Colonic mucosa (tissue), 4 donors: ENCODE data around the gene PTPN13. TPM values are rescaled to one million over a fixed set of nuclear protein-coding genes. Genes with fewer than 3 reads are reported as not detected.

Source experiments
- DNase-seq: peaks from one replicate; pipeline ENCODE4 v3.0.0-alpha.2; 2020
- H3K27ac ChIP-seq: fragments of 200-600 bp; one replicate; pipeline ENCODE4 v1.8.0; 2021
- H3K27me3 ChIP-seq: fragments of 200-600 bp; one replicate; pipeline ENCODE4 v1.8.0; 2021
- H3K36me3 ChIP-seq: fragments of 200-600 bp; one replicate; pipeline ENCODE4 v1.8.0; 2021
- H3K4me1 ChIP-seq: fragments of 200-600 bp; one replicate; pipeline ENCODE4 v1.8.0; 2021; ENCODE audit warnings: mild to moderate bottlenecking
- H3K4me3 ChIP-seq: fragments of 200-600 bp; one replicate; pipeline ENCODE4 v1.8.0; 2021
- H3K9ac ChIP-seq, 2 donors: one replicate each; pipeline ENCODE4 v1.7.0; 2013; ENCODE audit warnings: control low read depth in 2 of 2, low read depth in 2 of 2, low read length in 2 of 2
- H3K9me3 ChIP-seq: fragments of 200-600 bp; one replicate; pipeline ENCODE4 v1.8.0; 2021
- CTCF ChIP-seq: fragments of 200-600 bp; IDR thresholded peaks from one replicate; pipeline ENCODE4 v1.8.0; 2022; ENCODE audit warnings: antibody characterized with exemption, mild to moderate bottlenecking
- intact Hi-C: fragments of 100-400 bp; cut with DNase I; formaldehyde crosslinking; loops from one replicate; pipeline ENCODE4 v1.14.1; 2022
- total RNA-seq, 2 donors: library from RNA; stranded (reverse); fragmentation: NEBNext Ultra II Directional in 1 of 2; extraction: Animal tissue kit (Norgen Biotek cat#: 25700) in 1 of 2; gene quantifications; one replicate each; pipeline ENCODE4 v1.2.1, GENCODE V29; 2021
- donor health status: healthy.
- donor health status: DM: no; HTN: no; CAD: no.
- donor health status: DM: no; HTN: no; CAD: no.

The PTPN13 gene
- total RNA-seq, 2 donors from 2014 or later, result 2.6 to 4.2 TPM

- no peak for DNase-seq
- no peaks in the 10 kb centered on the region for H3K36me3 ChIP-seq
- TF ChIP-seq CTCF, result no peak
- H3K4me1 ChIP-seq, result no peaks in the 10 kb centered on the region
- no peaks in the 10 kb centered on the region for H3K27me3 ChIP-seq
- H3K9me3 ChIP-seq, result no peaks in the 10 kb centered on the region
- peak overlapping the region; percentile 7 for H3K27ac ChIP-seq
- no peak overlapping the region for H3K9ac ChIP-seq
- no peak overlapping the region for H3K4me3 ChIP-seq
- intact Hi-C loops, result no loop called here
Measured at GRCh38 chr4:86556791-86557415, 37.2 kb upstream of the PTPN13 start.

GRCh38 chr4:86557526-86557925, 36.6 kb upstream of the PTPN13 start:
- Histone ChIP-seq H3K27ac (no peak overlapping the region), H3K27me3 (no peaks in the 10 kb centered on the region), H3K36me3 (no peaks in the 10 kb centered on the region), H3K9me3 (no peaks in the 10 kb centered on the region), H3K4me3 (no peak overlapping the region), H3K9ac (no peak overlapping the region), H3K4me1 (no peaks in the 10 kb centered on the region)
- intact Hi-C loops, result no loop called here
- TF ChIP-seq CTCF, result no peak
- no peak for DNase-seq

GRCh38 chr4:86558258-86558657, 35.9 kb upstream of the PTPN13 start:
- DNase-seq, result no peak
- H3K4me3 ChIP-seq, result no peak overlapping the region
- no peak for TF ChIP-seq CTCF
- H3K36me3 ChIP-seq, result no peaks in the 10 kb centered on the region
- no peak overlapping the region for H3K27ac ChIP-seq
- no peaks in the 10 kb centered on the region for H3K27me3 ChIP-seq
- no peaks in the 10 kb centered on the region for H3K9me3 ChIP-seq
- no peak overlapping the region for H3K9ac ChIP-seq
- intact Hi-C loops, result no loop called here
- no peaks in the 10 kb centered on the region for H3K4me1 ChIP-seq

GRCh38 chr4:86558797-86559196, 35.3 kb upstream of the PTPN13 start:
- Histone ChIP-seq H3K9ac (no peak overlapping the region), H3K27me3 (no peaks in the 10 kb centered on the region), H3K27ac (no peak overlapping the region), H3K4me3 (no peak overlapping the region), H3K36me3 (no peaks in the 10 kb centered on the region), H3K9me3 (no peaks in the 10 kb centered on the region), H3K4me1 (no peaks in the 10 kb centered on the region)
- no peak for TF ChIP-seq CTCF
- DNase-seq, result no peak
- intact Hi-C loops, result no loop called here

GRCh38 chr4:86560447-86560846, 33.7 kb upstream of the PTPN13 start:
- TF ChIP-seq CTCF, result no peak
- Histone ChIP-seq H3K9me3 (no peaks in the 10 kb centered on the region), H3K27ac (no peak overlapping the region), H3K36me3 (no peaks in the 10 kb centered on the region), H3K4me3 (no peak overlapping the region), H3K27me3 (no peaks in the 10 kb centered on the region), H3K4me1 (no peaks in the 10 kb centered on the region), H3K9ac (no peak overlapping the region)
- no peak for DNase-seq
- intact Hi-C loops, result no loop called here
